H9 (cell line): Measurements from ENCODE around the gene DLX2. TPM values are rescaled to one million over a fixed set of nuclear protein-coding genes. Genes with fewer than 3 reads are reported as not detected.

Experiments used
- DNase-seq: peaks from one replicate; pipeline ENCODE4 v3.0.0-alpha.2; 2017
- H2AFZ ChIP-seq: one replicate; pipeline ENCODE4 v1.6.1; 2013; ENCODE audit warnings: mild to moderate bottlenecking, low read length, control low read depth, moderate library complexity
- H2AK5ac ChIP-seq: 2 replicates; pipeline ENCODE4 v1.6.1; 2013; ENCODE audit warnings: low read length, control low read depth, mixed read lengths; ENCODE audit not compliant: insufficient read length
- H2BK120ac ChIP-seq: one replicate; pipeline ENCODE4 v1.6.1; 2013; ENCODE audit warnings: low read depth, mild to moderate bottlenecking, low read length, control low read depth, inconsistent platforms; ENCODE audit not compliant: poor library complexity, severe bottlenecking
- H2BK12ac ChIP-seq: 2 replicates; pipeline ENCODE4 v1.6.1; 2013; ENCODE audit warnings: low read length, control low read depth, mixed read lengths, low read depth; ENCODE audit not compliant: insufficient read length
- H2BK15ac ChIP-seq: 2 replicates; pipeline ENCODE4 v1.6.1; 2013; ENCODE audit warnings: low read depth, low read length, control low read depth
- H2BK20ac ChIP-seq: one replicate; pipeline ENCODE4 v1.6.1; 2013; ENCODE audit warnings: low read depth, mild to moderate bottlenecking, low read length, control low read depth, inconsistent platforms; ENCODE audit not compliant: poor library complexity, severe bottlenecking
- H2BK5ac ChIP-seq: 2 replicates; pipeline ENCODE4 v1.6.1; 2013; ENCODE audit warnings: low read length, control low read depth, mixed read lengths; ENCODE audit not compliant: insufficient read length
- H3K14ac ChIP-seq: 2 replicates; pipeline ENCODE4 v1.6.1; 2013; ENCODE audit warnings: low read length, control low read depth; ENCODE audit not compliant: insufficient read depth
- H3K18ac ChIP-seq: 2 replicates; pipeline ENCODE4 v1.6.1; 2013; ENCODE audit warnings: low read depth, mild to moderate bottlenecking, mixed read lengths, low read length, control low read depth; ENCODE audit not compliant: insufficient read length
- H3K23ac ChIP-seq: 2 replicates; pipeline ENCODE4 v1.6.1; 2013; ENCODE audit warnings: low read length, control low read depth, mixed read lengths, low read depth; ENCODE audit not compliant: insufficient read length
- H3K23me2 ChIP-seq: 2 replicates; pipeline ENCODE4 v1.6.1; 2013; ENCODE audit warnings: low read depth, mild to moderate bottlenecking, mixed read lengths, low read length, control low read depth; ENCODE audit not compliant: insufficient read length, poor library complexity, severe bottlenecking
- H3K27ac ChIP-seq: 2 replicates; pipeline ENCODE4 v1.5.1; 2013; ENCODE audit warnings: low read length, control low read depth, mixed read lengths, low read depth; ENCODE audit not compliant: insufficient read length
- H3K27me3 ChIP-seq: 2 replicates; pipeline ENCODE4 v1.6.1; 2013; ENCODE audit warnings: low read length, control low read depth, inconsistent platforms; ENCODE audit not compliant: insufficient read depth
- H3K4ac ChIP-seq: 2 replicates; pipeline ENCODE4 v1.6.1; 2013; ENCODE audit warnings: low read depth, mild to moderate bottlenecking, control low read depth, inconsistent platforms, low read length, moderate library complexity
- H3K4me1 ChIP-seq: 2 replicates; pipeline ENCODE4 v1.6.1; 2013; ENCODE audit warnings: low read length, control low read depth, inconsistent platforms; ENCODE audit not compliant: insufficient read depth
- H3K4me2 ChIP-seq: 2 replicates; pipeline ENCODE4 v1.6.1; 2013; ENCODE audit warnings: low read length, control low read depth, mixed read lengths; ENCODE audit not compliant: insufficient read length, insufficient read depth
- H3K56ac ChIP-seq: 2 replicates; pipeline ENCODE4 v1.6.1; 2013; ENCODE audit warnings: low read depth, mild to moderate bottlenecking, mixed read lengths, low read length, control low read depth; ENCODE audit not compliant: insufficient read length
- H3K79me1 ChIP-seq: 2 replicates; pipeline ENCODE4 v1.6.1; 2013; ENCODE audit warnings: low read depth, mild to moderate bottlenecking, moderate library complexity, low read length, control low read depth, inconsistent platforms; ENCODE audit not compliant: insufficient read depth, poor library complexity, severe bottlenecking
- H3K79me2 ChIP-seq: 2 replicates; pipeline ENCODE4 v1.6.1; 2013; ENCODE audit warnings: low read length, control low read depth, inconsistent platforms; ENCODE audit not compliant: insufficient read depth
- H3K9ac ChIP-seq: 2 replicates; pipeline ENCODE4 v1.6.1; 2013; ENCODE audit warnings: low read length, control low read depth, mixed read lengths; ENCODE audit not compliant: insufficient read length; ENCODE audit errors: extremely low read depth
- H3K9me3 ChIP-seq: one replicate; pipeline ENCODE4 v1.6.1; 2013; ENCODE audit warnings: low read depth, low read length, inconsistent platforms; ENCODE audit not compliant: control insufficient read depth
- H3T11ph ChIP-seq: one replicate; pipeline ENCODE4 v1.6.1; 2013; ENCODE audit warnings: mild to moderate bottlenecking, low read length, control low read depth, inconsistent platforms
- H4K20me1 ChIP-seq: one replicate; pipeline ENCODE4 v1.6.1; 2013; ENCODE audit not compliant: control insufficient read depth, insufficient read length, insufficient read depth
- H4K5ac ChIP-seq: 2 replicates; pipeline ENCODE4 v1.6.1; 2013; ENCODE audit warnings: low read depth, mild to moderate bottlenecking, mixed read lengths, low read length, control low read depth; ENCODE audit not compliant: insufficient read length
- H4K8ac ChIP-seq: replicated peaks from 2 replicates; pipeline ENCODE4 v1.6.1; 2013; ENCODE audit warnings: low read length, control low read depth, mixed read lengths, low read depth; ENCODE audit not compliant: insufficient read length
- H4K91ac ChIP-seq: 2 replicates; pipeline ENCODE4 v1.6.1; 2013; ENCODE audit warnings: low read depth, mild to moderate bottlenecking, moderate library complexity, mixed read lengths, low read length, control low read depth; ENCODE audit not compliant: insufficient read length
- H3K27ac Mint-ChIP-seq, 3 experiments: 2 replicates in 2 of 3; 3 replicates in 1 of 3; pipeline ENCODE4 v1.8.0; 2020 to 2021; ENCODE audit warnings: mixed read lengths in 3 of 3, mild to moderate bottlenecking in 1 of 3, moderate library complexity in 1 of 3
- H3K27me3 Mint-ChIP-seq: 2 replicates; pipeline ENCODE4 v1.8.0; 2021; ENCODE audit warnings: low read depth, mild to moderate bottlenecking, moderate library complexity, mixed read lengths
- H3K36me3 Mint-ChIP-seq, 3 experiments: 2 replicates in 2 of 3; 3 replicates in 1 of 3; pipeline ENCODE4 v1.8.0; 2020 to 2021; ENCODE audit warnings: low read depth in 3 of 3, mixed read lengths in 3 of 3; ENCODE audit not compliant: insufficient read depth in 1 of 3
- H3K4me1 Mint-ChIP-seq, 2 experiments: 2 replicates each; pipeline ENCODE4 v1.8.0; 2020; ENCODE audit warnings: mixed read lengths in 2 of 2
- H3K4me3 Mint-ChIP-seq, 2 experiments: 2 replicates in 1 of 2; 3 replicates in 1 of 2; pipeline ENCODE4 v1.8.0; 2020 to 2021; ENCODE audit warnings: mild to moderate bottlenecking in 2 of 2, mixed read lengths in 2 of 2, moderate library complexity in 1 of 2
- H3K9me3 Mint-ChIP-seq, 2 experiments: 2 replicates in 1 of 2; 3 replicates in 1 of 2; pipeline ENCODE4 v1.8.0; 2020; ENCODE audit warnings: mild to moderate bottlenecking in 2 of 2, mixed read lengths in 2 of 2, moderate library complexity in 1 of 2
- WGBS: extraction: QIAGEN DNeasy Blood & Tissue Kit; methylation state at CpG from one replicate; pipeline ENCODE4 v1.1.7; 2013; ENCODE audit warnings: missing lambda C conversion rate, low lambda C conversion rate, mixed read lengths; ENCODE audit not compliant: insufficient read length; ENCODE audit errors: extremely low coverage; 5-methylcytosine and 5-hydroxymethylcytosine counted together
- total RNA-seq: library from RNA; stranded (reverse); gene quantifications from 2 replicates; pipeline ENCODE4 v1.2.1, GENCODE V29; 2021
- TF ChIP-seq, protein P1 (sequence below): fragments of 200-600 bp; sonication (generic); conservative IDR thresholded peaks from 3 replicates; pipeline ENCODE4 v1.8.0; 2021; ENCODE audit warnings: antibody characterized with exemption, mild to moderate bottlenecking

Gene DLX2
- total RNA-seq, 1 experiment from 2014 or later: not detected

GRCh38 chr2:172100935-172101820 lies 1.5 kb downstream of the DLX2 start:
- no peak overlapping the region for H3K23ac ChIP-seq
- no peak for DNase-seq
- H4K8ac ChIP-seq: no peak overlapping the region
- WGBS: no CpG with 5 or more reads among the region's 54 CpGs
- peak overlapping the region; percentile 51 for H3K4me2 ChIP-seq
- no peaks in the 10 kb centered on the region for H3K9me3 ChIP-seq
- H3K9ac ChIP-seq: no peak overlapping the region
- H2BK12ac ChIP-seq: no peak overlapping the region
- H4K20me1 ChIP-seq: no peaks in the 10 kb centered on the region
- H3K27ac ChIP-seq: no peak overlapping the region
- Mint-ChIP-seq H3K36me3 (peaks cover 0 to 2% (median 1%) of the 10 kb centered on the region in 3 experiments; a peak in 2 of 7 replicates), H3K27me3 (peaks cover 100% of the 10 kb centered on the region), H3K4me1 (peaks cover 36 to 55% of the 10 kb centered on the region in 2 experiments), H3K4me3 (peak overlapping the region; percentile 62 to 80), H3K9me3 (peaks cover 3 to 9% of the 10 kb centered on the region in 2 experiments; a peak in 4 of 5 replicates), H3K27ac (no peak overlapping the region)
- H2BK120ac ChIP-seq: no peak overlapping the region
- H3K18ac ChIP-seq: no peak overlapping the region
- H3K27me3 ChIP-seq: peaks cover 86% of the 10 kb centered on the region
- H3K14ac ChIP-seq: no peak overlapping the region
- H2AFZ ChIP-seq: no peak overlapping the region
- peaks cover 27% of the 10 kb centered on the region for H3K23me2 ChIP-seq
- no peak overlapping the region for H2BK20ac ChIP-seq
- no peaks in the 10 kb centered on the region for H3K4me1 ChIP-seq
- no peak overlapping the region for H2BK5ac ChIP-seq
- no peak overlapping the region for H4K5ac ChIP-seq
- TF ChIP-seq, protein P1, sequence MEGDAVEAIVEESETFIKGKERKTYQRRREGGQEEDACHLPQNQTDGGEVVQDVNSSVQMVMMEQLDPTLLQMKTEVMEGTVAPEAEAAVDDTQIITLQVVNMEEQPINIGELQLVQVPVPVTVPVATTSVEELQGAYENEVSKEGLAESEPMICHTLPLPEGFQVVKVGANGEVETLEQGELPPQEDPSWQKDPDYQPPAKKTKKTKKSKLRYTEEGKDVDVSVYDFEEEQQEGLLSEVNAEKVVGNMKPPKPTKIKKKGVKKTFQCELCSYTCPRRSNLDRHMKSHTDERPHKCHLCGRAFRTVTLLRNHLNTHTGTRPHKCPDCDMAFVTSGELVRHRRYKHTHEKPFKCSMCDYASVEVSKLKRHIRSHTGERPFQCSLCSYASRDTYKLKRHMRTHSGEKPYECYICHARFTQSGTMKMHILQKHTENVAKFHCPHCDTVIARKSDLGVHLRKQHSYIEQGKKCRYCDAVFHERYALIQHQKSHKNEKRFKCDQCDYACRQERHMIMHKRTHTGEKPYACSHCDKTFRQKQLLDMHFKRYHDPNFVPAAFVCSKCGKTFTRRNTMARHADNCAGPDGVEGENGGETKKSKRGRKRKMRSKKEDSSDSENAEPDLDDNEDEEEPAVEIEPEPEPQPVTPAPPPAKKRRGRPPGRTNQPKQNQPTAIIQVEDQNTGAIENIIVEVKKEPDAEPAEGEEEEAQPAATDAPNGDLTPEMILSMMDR: no peak
- no peaks in the 10 kb centered on the region for H3K79me2 ChIP-seq
- H3K4ac ChIP-seq: no peak overlapping the region
- no peak overlapping the region for H3K56ac ChIP-seq
- H3K79me1 ChIP-seq: no peaks in the 10 kb centered on the region
- no peak overlapping the region for H4K91ac ChIP-seq
- H2AK5ac ChIP-seq: no peak overlapping the region
- no peak overlapping the region for H3T11ph ChIP-seq
- H2BK15ac ChIP-seq: no peak overlapping the region
